ENCODE results near the gene MEF2D.

DNA sequence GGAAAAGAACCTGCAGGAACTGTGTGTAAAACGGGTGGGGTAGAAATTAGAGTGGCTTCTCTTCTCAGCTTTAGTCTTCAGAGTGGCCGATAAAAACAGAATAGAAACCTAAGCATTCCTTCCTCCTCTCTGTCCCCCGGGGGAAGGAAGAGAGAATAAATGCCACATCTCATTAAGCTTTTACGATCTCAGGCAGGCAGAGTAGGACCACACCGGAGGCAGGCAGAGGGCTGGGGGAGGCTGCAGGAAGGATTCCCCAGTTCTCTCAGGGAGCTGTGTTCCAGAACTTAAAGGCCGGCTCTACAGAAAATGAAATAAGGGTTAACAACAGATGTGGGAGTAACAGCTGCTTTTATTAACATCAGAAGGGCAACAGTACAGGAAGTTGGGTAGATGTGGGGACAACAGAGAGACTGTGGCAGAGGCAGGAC lies 24.5 kb upstream of the MEF2D start:
- TF ChIP-seq, protein P1, sequence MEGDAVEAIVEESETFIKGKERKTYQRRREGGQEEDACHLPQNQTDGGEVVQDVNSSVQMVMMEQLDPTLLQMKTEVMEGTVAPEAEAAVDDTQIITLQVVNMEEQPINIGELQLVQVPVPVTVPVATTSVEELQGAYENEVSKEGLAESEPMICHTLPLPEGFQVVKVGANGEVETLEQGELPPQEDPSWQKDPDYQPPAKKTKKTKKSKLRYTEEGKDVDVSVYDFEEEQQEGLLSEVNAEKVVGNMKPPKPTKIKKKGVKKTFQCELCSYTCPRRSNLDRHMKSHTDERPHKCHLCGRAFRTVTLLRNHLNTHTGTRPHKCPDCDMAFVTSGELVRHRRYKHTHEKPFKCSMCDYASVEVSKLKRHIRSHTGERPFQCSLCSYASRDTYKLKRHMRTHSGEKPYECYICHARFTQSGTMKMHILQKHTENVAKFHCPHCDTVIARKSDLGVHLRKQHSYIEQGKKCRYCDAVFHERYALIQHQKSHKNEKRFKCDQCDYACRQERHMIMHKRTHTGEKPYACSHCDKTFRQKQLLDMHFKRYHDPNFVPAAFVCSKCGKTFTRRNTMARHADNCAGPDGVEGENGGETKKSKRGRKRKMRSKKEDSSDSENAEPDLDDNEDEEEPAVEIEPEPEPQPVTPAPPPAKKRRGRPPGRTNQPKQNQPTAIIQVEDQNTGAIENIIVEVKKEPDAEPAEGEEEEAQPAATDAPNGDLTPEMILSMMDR (IDR thresholded peaks at IDR 0.05), result no peak
- TF ChIP-seq EZH2 (IDR thresholded peaks at IDR 0.05; ENCODE audit: borderline replicate concordance, insufficient read depth, low read depth, low read length, poor library complexity, severe bottlenecking), result no peak
